Erythroblast (primary cell): ENCODE data around the gene SPATA1.

Experiments
- GATA1 ChIP-seq: IDR thresholded peaks from 2 replicates; pipeline ENCODE4 v1.6.1; 2011; ENCODE audit warnings: low read depth, mild to moderate bottlenecking, control low read depth, low read length, moderate library complexity
- POLR2A ChIP-seq: IDR thresholded peaks from 2 replicates; pipeline ENCODE4 v1.6.1; 2011; ENCODE audit warnings: mild to moderate bottlenecking, low read length

- TF ChIP-seq POLR2A = no peak
- TF ChIP-seq GATA1 = no peak
Observed at GRCh38 chr1:84597011-84597410, 90.8 kb downstream of the SPATA1 start.
